GM13976 (cell line): Measurements from ENCODE around the gene C2orf49.

Experiments used
- DNase-seq: peaks from one replicate; pipeline ENCODE4 v3.0.0; 2012; ENCODE audit warnings: low spot score
- CTCF ChIP-seq: IDR thresholded peaks from 2 replicates; pipeline ENCODE4 v1.5.1; 2012; ENCODE audit warnings: borderline replicate concordance, mild to moderate bottlenecking; ENCODE audit not compliant: insufficient read depth; ENCODE audit errors: extremely low read depth, missing control alignments, control extremely low read depth
- in situ Hi-C: fragments of 300-500 bp; cut with MboI; formaldehyde crosslinking; loops from one replicate; pipeline ENCODE4 v1.12.0; 2022; ENCODE audit warnings: low sequenced_read_pairs, mixed read lengths, inconsistent platforms; ENCODE audit not compliant: unreplicated experiment

C2orf49 gene

GRCh38 chr2:105307550-105307949 is 29.8 kb upstream of the C2orf49 start:
- in situ Hi-C loops, result no loop called here
- no peak for TF ChIP-seq CTCF
- DNase-seq, result no peak

- no peak for TF ChIP-seq CTCF
- in situ Hi-C loops, result no loop called here
- no peak for DNase-seq
Observed at GRCh38 chr2:105307962-105308361, 29.4 kb upstream of the C2orf49 start.

GRCh38 chr2:105308382-105309146 is 28.8 kb upstream of the C2orf49 start:
- DNase-seq, result no peak
- in situ Hi-C loops, result no loop called here

GRCh38 chr2:105309147-105309545 is 28.2 kb upstream of the C2orf49 start:
- no peak for TF ChIP-seq CTCF
- in situ Hi-C loops, result no loop called here
- DNase-seq, result no peak

More at GRCh38 chr2:105308382-105309146, 28.8 kb upstream of the C2orf49 start:
- no peak for TF ChIP-seq CTCF

GRCh38 chr2:105313877-105314276 is 23.5 kb upstream of the C2orf49 start:
- DNase-seq, result no peak
- in situ Hi-C loops, result no loop called here
- TF ChIP-seq CTCF, result no peak

- TF ChIP-seq CTCF, result no peak
- in situ Hi-C loops, result no loop called here
- DNase-seq, result no peak
Observed at GRCh38 chr2:105315314-105315713, 22.0 kb upstream of the C2orf49 start.
